Stimulated activated CD8-positive, alpha-beta memory T cell treated with anti-CD3 and anti-CD28 coated beads, Interleukin-7, amount 100 ng/mL, for 1 hour (primary cell): ENCODE data around the gene PRRC1.

ENCODE experiments used
- DNase-seq, 2 donors: peaks; one replicate each; pipeline ENCODE4 v3.0.0-alpha.2; 2020; ENCODE audit warnings: low read depth in 2 of 2

Gene PRRC1

GRCh38 chr5:127580731-127581130 lies 63.3 kb downstream of the PRRC1 start:
- DNase-seq, result no peak

- DNase-seq, result no peak
Measured at GRCh38 chr5:127581450-127581849, 64.0 kb downstream of the PRRC1 start.

GRCh38 chr5:127582773-127583370 lies 65.4 kb downstream of the PRRC1 start:
- no peak for DNase-seq

GRCh38 chr5:127583866-127584265 lies 66.4 kb downstream of the PRRC1 start:
- DNase-seq, result no peak

DNA sequence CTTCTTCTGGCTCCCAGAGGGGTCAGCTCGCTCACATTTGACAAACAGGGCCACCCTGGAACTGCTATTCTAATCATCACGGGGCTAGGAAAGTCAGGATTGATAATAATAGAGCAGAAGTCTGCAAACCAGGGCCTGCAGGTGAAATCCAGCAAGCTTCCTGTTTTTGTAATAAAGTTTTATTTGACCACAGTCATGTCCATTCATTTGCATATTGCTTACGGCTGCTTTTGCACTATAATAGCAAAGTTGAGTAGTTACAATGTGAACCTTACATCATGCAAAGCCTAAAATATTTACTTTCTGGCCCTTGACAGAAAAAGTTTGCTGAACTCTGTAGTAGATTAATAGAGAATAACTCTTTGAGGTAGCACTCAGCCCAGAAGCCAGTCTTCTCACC lies 68.2 kb downstream of the PRRC1 start:
- DNase-seq, result no peak

DNA sequence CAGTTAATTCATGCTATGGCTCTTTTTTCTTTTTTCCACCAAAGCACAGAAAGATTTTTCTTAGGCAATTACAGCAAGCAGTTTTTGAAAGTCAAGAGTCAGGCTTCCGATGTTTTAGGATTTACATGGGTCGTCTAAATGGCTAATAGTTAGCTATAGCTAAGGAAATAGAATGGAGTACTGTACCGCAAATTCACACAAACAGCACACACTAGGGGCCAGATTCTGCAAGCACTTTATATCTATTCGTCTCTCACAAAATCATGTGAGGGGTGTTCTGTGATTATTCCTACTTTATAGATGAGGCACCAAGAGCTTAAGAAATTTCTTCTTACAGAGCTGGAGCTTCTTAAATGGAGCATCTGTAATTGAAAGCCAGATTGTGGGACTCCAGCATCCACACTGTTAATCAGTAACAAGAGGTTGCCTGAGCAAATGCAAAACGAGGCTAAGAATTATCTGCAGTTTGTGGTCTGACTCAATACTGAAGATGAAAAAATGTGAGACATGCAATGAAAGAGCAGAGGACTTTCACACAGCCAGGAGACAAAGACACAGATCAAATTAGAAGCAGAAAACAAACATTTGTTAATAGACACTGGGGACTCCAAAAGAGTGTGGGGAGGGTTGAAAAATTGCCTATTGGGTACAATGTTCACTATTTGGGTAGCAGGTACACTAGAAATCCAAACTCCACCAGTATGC lies 68.8 kb downstream of the PRRC1 start:
- DNase-seq, result no peak

GRCh38 chr5:127586811-127587210 lies 69.4 kb downstream of the PRRC1 start:
- DNase-seq, result no peak

DNA sequence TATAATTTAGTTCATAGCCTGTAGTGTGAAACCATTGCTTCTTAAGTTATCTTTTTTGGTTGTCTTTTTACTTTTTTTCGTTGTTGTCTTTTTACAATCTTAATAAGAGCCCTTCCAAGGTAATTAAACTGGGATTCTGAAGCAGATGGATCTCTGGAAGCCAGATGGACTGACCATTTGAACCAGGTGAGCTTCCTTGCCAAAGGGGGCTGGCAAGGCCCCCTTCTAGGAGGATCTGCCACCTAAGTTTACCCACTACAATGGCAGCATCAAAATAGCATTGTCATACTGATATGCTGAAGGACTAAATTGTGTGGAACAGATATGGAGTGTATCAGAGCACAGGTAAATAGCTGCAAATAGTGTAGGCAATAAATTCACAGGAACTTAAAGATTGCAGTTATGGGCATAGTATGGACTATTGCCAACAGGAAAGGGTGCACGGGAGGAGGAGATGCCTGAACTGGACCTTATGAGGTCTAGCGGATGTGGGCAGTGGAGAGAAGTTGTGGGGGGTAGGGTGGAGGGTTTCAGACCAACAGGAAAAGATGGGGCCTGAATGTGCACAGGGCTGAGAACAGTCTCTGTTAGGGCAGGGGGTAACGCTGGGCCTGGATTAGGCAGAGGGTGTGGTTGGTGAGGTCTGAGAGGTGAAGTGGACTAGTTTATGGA lies 69.9 kb downstream of the PRRC1 start:
- no peak for DNase-seq

GRCh38 chr5:127588368-127588767 lies 70.9 kb downstream of the PRRC1 start:
- DNase-seq, result no peak

DNA sequence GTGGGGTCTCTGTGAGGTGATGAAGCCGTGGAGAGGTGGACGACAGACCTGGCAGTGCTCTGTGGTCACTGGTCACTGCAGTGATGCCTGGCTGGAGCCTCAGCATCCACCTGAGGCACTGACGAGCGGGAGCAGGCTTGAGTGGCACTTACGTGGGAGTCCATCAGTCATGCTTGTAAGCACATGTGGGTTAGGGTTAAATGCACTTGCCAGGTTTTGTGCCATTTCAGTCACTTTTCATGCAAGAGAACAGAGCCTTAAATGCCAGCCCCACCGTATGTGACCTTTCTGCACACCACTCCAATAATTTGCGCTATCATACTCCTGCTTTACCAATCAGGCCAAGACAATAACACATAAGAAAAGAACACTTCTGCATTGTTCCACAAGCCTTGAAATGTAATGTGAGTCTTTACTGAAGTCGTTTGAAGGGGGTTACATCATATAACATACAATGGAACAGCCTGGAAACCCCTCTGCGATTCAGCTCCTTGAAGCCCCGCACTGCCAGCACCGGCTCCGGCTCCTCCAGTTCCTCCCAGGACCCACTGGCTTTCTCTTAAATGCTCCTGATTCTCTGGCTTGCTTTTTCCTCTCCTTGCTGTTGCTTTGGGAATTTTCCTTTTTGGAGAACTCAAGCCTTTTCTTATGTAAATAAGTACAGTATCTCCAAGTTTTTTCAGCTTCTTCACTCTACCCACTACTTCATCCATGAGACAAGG lies 72.0 kb downstream of the PRRC1 start:
- DNase-seq, result no peak

GRCh38 chr5:127590156-127590722 lies 72.8 kb downstream of the PRRC1 start:
- DNase-seq, result no peak

DNA sequence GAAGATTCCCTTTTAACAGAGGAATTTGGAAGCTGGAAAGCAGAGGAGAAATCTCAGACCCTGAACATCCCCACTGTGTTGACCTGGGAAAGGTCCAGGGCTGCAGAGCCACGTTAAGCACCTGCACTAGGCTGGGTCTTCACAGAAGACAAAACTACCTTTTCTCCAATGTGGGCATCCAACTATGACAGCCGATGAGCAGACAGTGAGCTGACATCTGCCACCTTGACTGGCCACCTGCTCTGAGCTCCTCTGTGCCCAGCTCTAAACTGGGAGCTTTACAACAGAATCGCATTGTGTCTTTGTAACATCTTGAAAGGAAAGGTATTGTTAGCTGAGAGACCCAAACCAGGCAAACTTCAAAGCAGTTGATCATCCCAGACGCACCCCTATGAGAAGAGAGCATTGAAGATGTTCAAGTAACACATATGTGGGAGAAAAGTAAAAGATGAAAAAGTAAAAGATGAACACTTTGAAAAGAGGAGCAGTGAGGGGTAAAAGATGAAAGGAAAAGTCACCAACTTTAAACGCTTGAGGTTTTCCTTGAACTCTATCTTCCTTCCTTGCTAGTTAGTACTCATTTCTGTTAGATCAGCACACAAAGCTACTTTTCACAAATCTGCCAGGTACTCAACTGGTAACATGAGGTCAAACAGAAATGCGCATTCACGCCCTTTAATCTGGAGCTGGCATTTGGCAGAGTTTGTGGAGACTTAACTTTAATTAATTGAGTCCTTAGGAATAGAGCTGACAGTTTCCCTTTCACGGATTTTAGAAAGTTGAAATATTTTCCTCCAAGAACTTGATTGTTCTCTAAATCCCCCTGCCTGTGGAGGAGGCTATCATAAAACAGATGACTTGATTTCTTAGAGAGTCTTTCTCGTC lies 78.3 kb downstream of the PRRC1 start:
- DNase-seq, result no peak

GRCh38 chr5:127596501-127596900 lies 79.1 kb downstream of the PRRC1 start:
- DNase-seq, result no peak

GRCh38 chr5:127599320-127599719 lies 81.9 kb downstream of the PRRC1 start:
- DNase-seq, result no peak

- no peak for DNase-seq
Measured at GRCh38 chr5:127599847-127600246, 82.4 kb downstream of the PRRC1 start.

GRCh38 chr5:127601111-127601510 lies 83.7 kb downstream of the PRRC1 start:
- no peak for DNase-seq

- DNase-seq, result no peak
Measured at GRCh38 chr5:127601601-127602000, 84.2 kb downstream of the PRRC1 start.

DNA sequence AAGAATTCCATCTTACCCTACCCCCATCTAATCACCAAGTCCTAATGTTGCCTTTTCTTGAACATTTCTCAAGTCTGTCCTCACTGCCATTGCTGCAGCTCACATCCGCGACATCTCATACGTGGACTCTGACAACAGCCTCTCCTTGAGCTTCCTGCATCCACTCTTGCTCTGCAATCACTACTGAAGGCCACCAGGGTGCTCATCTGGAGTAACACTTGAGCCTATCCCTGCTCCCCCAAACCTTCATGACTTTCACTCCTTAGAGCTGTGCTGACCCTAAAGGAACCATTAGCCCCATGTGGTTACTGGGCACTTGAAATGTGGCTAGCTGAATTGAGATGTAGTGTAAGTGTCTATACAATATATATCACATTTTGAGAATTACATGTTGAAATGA lies 85.0 kb downstream of the PRRC1 start:
- no peak for DNase-seq

- no peak for DNase-seq
Measured at GRCh38 chr5:127602896-127603844, 85.7 kb downstream of the PRRC1 start.
